Right cardiac atrium (tissue), 5 donors: ENCODE data around the gene ARF6. TPM values are rescaled to one million over a fixed set of nuclear protein-coding genes. Genes with fewer than 3 reads are reported as not detected.

Experiments
- ATAC-seq, 2 donors: fragments of 200-7000 bp; cut with Tn5 transposase; one replicate each; pipeline versions ENCODE4 v1.8.0 to v1.9.1; 2020; ENCODE audit warnings: moderate library complexity in 2 of 2, mild to moderate bottlenecking in 1 of 2
- DNase-seq, 3 donors: peaks; one replicate each; pipeline ENCODE4 v3.0.0-alpha.2; 2020
- H3K27ac ChIP-seq: one replicate; pipeline ENCODE4 v1.5.1; 2013; ENCODE audit warnings: mild to moderate bottlenecking, low read length, control low read depth, moderate library complexity
- H3K27me3 ChIP-seq: one replicate; pipeline ENCODE4 v1.6.1; 2013; ENCODE audit not compliant: control insufficient read depth, insufficient read depth
- H3K4me1 ChIP-seq: one replicate; pipeline ENCODE4 v1.6.1; 2013; ENCODE audit warnings: low read length; ENCODE audit not compliant: control insufficient read depth, insufficient read depth
- H3K4me3 ChIP-seq: one replicate; pipeline ENCODE4 v1.5.1; 2013; ENCODE audit warnings: low read length, control low read depth
- H3K9me3 ChIP-seq: one replicate; pipeline ENCODE4 v1.6.1; 2013; ENCODE audit warnings: low read length; ENCODE audit not compliant: control insufficient read depth
- WGBS: extraction: QIAGEN DNeasy Blood & Tissue Kit; methylation state at CpG from one replicate; pipeline ENCODE4 v1.1.7; 2013; 5-methylcytosine and 5-hydroxymethylcytosine counted together
- intact Hi-C, 4 donors: fragments of 100-400 bp; cut with DNase I; formaldehyde crosslinking; loops; one replicate each; pipeline versions ENCODE4 v1.11.0 to v1.14.0; 2022 to 2023
- polyA plus RNA-seq: library from polyadenylated mRNA; stranded (reverse); fragments of 200-250 nt; gene quantifications from one replicate; pipeline ENCODE4 v1.2.3, GENCODE V29; 2013
- total RNA-seq, 4 donors: library from RNA; stranded (reverse); fragmentation: NEBNext Ultra II Directional; extraction: Animal tissue kit (Norgen Biotek cat#: 25700); gene quantifications; one replicate each; pipeline ENCODE4 v1.2.1, GENCODE V29; 2021
- donor health status: healthy with polysubstance abuse.
- donor health status: DM: no; HTN: yes; CAD: no.
- donor health status: DM: no; HTN: no; CAD: no.
- donor health status: DM: no; HTN: yes; CAD: no; lungs with severe emphysema.
- donor health status: DM: yes; HTN: yes; CAD: no.

The ARF6 gene
- total and polyA plus RNA-seq, 5 donors, result 16.5 to 34.6 (median 27.3) TPM

GRCh38 chr14:49909016-49909415, 16.1 kb downstream of the ARF6 start:
- intact Hi-C loops, result no loop called here
- ATAC-seq, result no peak
- no peaks in the 10 kb centered on the region for H3K9me3 ChIP-seq
- no peak overlapping the region for H3K27ac ChIP-seq
- no peak overlapping the region for H3K4me3 ChIP-seq
- H3K27me3 ChIP-seq, result no peaks in the 10 kb centered on the region
- 97% methylated on average over 4 of the region's 4 CpGs for WGBS
- DNase-seq, result no peak
- H3K4me1 ChIP-seq, result peaks cover 1% of the 10 kb centered on the region

- no peak overlapping the region for H3K4me3 ChIP-seq
- no peaks in the 10 kb centered on the region for H3K4me1 ChIP-seq
- no peaks in the 10 kb centered on the region for H3K9me3 ChIP-seq
- intact Hi-C loops, result no loop called here
- no peak overlapping the region for H3K27ac ChIP-seq
- no peak for ATAC-seq
- H3K27me3 ChIP-seq, result no peaks in the 10 kb centered on the region
- no peak for DNase-seq
Observed at GRCh38 chr14:49915085-49915484, 22.2 kb downstream of the ARF6 start.

GRCh38 chr14:49918706-49919105, 25.8 kb downstream of the ARF6 start:
- intact Hi-C loops, result no loop called here
- 95% methylated on average over 2 of the region's 2 CpGs for WGBS
- no peaks in the 10 kb centered on the region for H3K4me1 ChIP-seq
- no peak overlapping the region for H3K27ac ChIP-seq
- H3K27me3 ChIP-seq, result no peaks in the 10 kb centered on the region
- H3K4me3 ChIP-seq, result no peak overlapping the region
- DNase-seq (no peak), ATAC-seq (no peak)
- no peaks in the 10 kb centered on the region for H3K9me3 ChIP-seq

GRCh38 chr14:49919825-49920659, 27.2 kb downstream of the ARF6 start:
- H3K4me3 ChIP-seq, result no peak overlapping the region
- no peak for ATAC-seq
- DNase-seq, result no peak
- WGBS, result 77% methylated on average over 3 of the region's 3 CpGs
- H3K27ac ChIP-seq, result no peak overlapping the region
- H3K27me3 ChIP-seq, result no peaks in the 10 kb centered on the region
- H3K4me1 ChIP-seq, result no peaks in the 10 kb centered on the region
- H3K9me3 ChIP-seq, result no peaks in the 10 kb centered on the region
- intact Hi-C loops, result no loop called here

GRCh38 chr14:49920935-49921334, 28.1 kb downstream of the ARF6 start:
- Histone ChIP-seq H3K9me3 (no peaks in the 10 kb centered on the region), H3K4me1 (no peaks in the 10 kb centered on the region), H3K27me3 (no peaks in the 10 kb centered on the region), H3K4me3 (no peak overlapping the region), H3K27ac (no peak overlapping the region)
- DNase-seq, result no peak
- ATAC-seq, result no peak
- 90% methylated on average over 2 of the region's 2 CpGs for WGBS
- intact Hi-C loops, result no loop called here

- Histone ChIP-seq H3K27ac (no peak overlapping the region), H3K4me3 (no peak overlapping the region), H3K9me3 (no peaks in the 10 kb centered on the region), H3K4me1 (no peaks in the 10 kb centered on the region), H3K27me3 (no peaks in the 10 kb centered on the region)
- DNase-seq, result no peak
- intact Hi-C loops, result no loop called here
- ATAC-seq, result no peak
- WGBS, result 88% methylated on average over 1 of the region's 1 CpG
Observed at GRCh38 chr14:49921401-49921800, 28.5 kb downstream of the ARF6 start.

GRCh38 chr14:49923442-49923841, 30.6 kb downstream of the ARF6 start:
- DNase-seq (no peak), ATAC-seq (no peak)
- H3K27me3 ChIP-seq, result no peaks in the 10 kb centered on the region
- intact Hi-C loops, result no loop called here
- no peak overlapping the region for H3K4me3 ChIP-seq
- H3K27ac ChIP-seq, result no peak overlapping the region
- no peaks in the 10 kb centered on the region for H3K4me1 ChIP-seq
- WGBS, result 100% methylated on average over 1 of the region's 1 CpG
- H3K9me3 ChIP-seq, result no peaks in the 10 kb centered on the region

- intact Hi-C loops, result no loop called here
- Histone ChIP-seq H3K4me3 (no peak overlapping the region), H3K27ac (no peak overlapping the region), H3K27me3 (no peaks in the 10 kb centered on the region), H3K9me3 (no peaks in the 10 kb centered on the region), H3K4me1 (no peaks in the 10 kb centered on the region)
- 89% methylated on average over 4 of the region's 4 CpGs for WGBS
- ATAC-seq (no peak), DNase-seq (no peak)
Observed at GRCh38 chr14:49923881-49924280, 31.0 kb downstream of the ARF6 start.

- Histone ChIP-seq H3K4me3 (no peak overlapping the region), H3K4me1 (no peaks in the 10 kb centered on the region), H3K27me3 (no peaks in the 10 kb centered on the region), H3K27ac (no peak overlapping the region), H3K9me3 (no peaks in the 10 kb centered on the region)
- intact Hi-C loops, result no loop called here
- ATAC-seq, result no peak
- no peak for DNase-seq
- WGBS, result 96% methylated on average over 4 of the region's 4 CpGs
Observed at GRCh38 chr14:49924852-49925251, 32.0 kb downstream of the ARF6 start.

GRCh38 chr14:49926803-49927202, 33.9 kb downstream of the ARF6 start:
- no peak for DNase-seq
- intact Hi-C loops, result no loop called here
- no peak overlapping the region for H3K4me3 ChIP-seq

GRCh38 chr14:49928015-49928414, 35.1 kb downstream of the ARF6 start:
- Histone ChIP-seq H3K4me3 (no peak overlapping the region), H3K9me3 (no peaks in the 10 kb centered on the region), H3K27ac (no peak overlapping the region), H3K4me1 (no peaks in the 10 kb centered on the region), H3K27me3 (no peaks in the 10 kb centered on the region)
- intact Hi-C loops, result no loop called here
- WGBS, result 64% methylated on average over 2 of the region's 2 CpGs
- ATAC-seq, result no peak
- DNase-seq, result no peak

More at GRCh38 chr14:49926803-49927202, 33.9 kb downstream of the ARF6 start:
- ATAC-seq, result no peak
- no peaks in the 10 kb centered on the region for H3K4me1 ChIP-seq
- 90% methylated on average over 2 of the region's 2 CpGs for WGBS
- H3K9me3 ChIP-seq, result no peaks in the 10 kb centered on the region
- H3K27ac ChIP-seq, result no peak overlapping the region
- H3K27me3 ChIP-seq, result no peaks in the 10 kb centered on the region

- Histone ChIP-seq H3K4me1 (no peaks in the 10 kb centered on the region), H3K9me3 (no peaks in the 10 kb centered on the region), H3K27ac (no peak overlapping the region), H3K27me3 (no peaks in the 10 kb centered on the region), H3K4me3 (no peak overlapping the region)
- intact Hi-C loops, result no loop called here
- WGBS, result 95% methylated on average over 2 of the region's 2 CpGs
- DNase-seq (no peak), ATAC-seq (no peak)
Observed at GRCh38 chr14:49930720-49931119, 37.8 kb downstream of the ARF6 start.
